Brain microvascular endothelial cell (primary cell): ENCODE results near the gene DOCK4.

ENCODE experiments used
- DNase-seq: peaks from one replicate; pipeline ENCODE4 v3.0.0-alpha.2; 2020
- H3K27ac ChIP-seq: fragments of 250-450 bp; sonication (Bioruptor Pico); 2 replicates; pipeline ENCODE4 v1.5.1; 2020; ENCODE audit warnings: mild to moderate bottlenecking, moderate library complexity
- H3K27me3 ChIP-seq: fragments of 250-450 bp; sonication (Bioruptor Pico); replicated peaks from 2 replicates; pipeline ENCODE4 v1.5.1; 2020; ENCODE audit warnings: mild to moderate bottlenecking
- H3K36me3 ChIP-seq: fragments of 250-450 bp; sonication (Bioruptor Pico); replicated peaks from 2 replicates; pipeline ENCODE4 v1.5.1; 2020; ENCODE audit warnings: mild to moderate bottlenecking
- H3K4me3 ChIP-seq: 2 replicates; pipeline ENCODE4 v1.5.1; 2011; ENCODE audit warnings: low read depth, mild to moderate bottlenecking, control low read depth, low read length, moderate library complexity
- CTCF ChIP-seq: IDR thresholded peaks from 2 replicates; pipeline ENCODE4 v1.5.1; 2011; ENCODE audit warnings: low read depth, mild to moderate bottlenecking, moderate library complexity, low read length, control low read depth, inconsistent platforms; ENCODE audit errors: missing control alignments
- in situ Hi-C: cut with HindIII; loops from 2 replicates; pipeline ENCODE4 v1.10.0; 2017; ENCODE audit warnings: low sequenced_read_pairs, low pct_ligation_motif_present

The DOCK4 gene

GRCh38 chr7:111780527-111780926, 425.7 kb downstream of the DOCK4 start:
- in situ Hi-C loops: no loop called here
- H3K27me3 ChIP-seq: no peaks in the 10 kb centered on the region
- no peaks in the 10 kb centered on the region for H3K36me3 ChIP-seq
- TF ChIP-seq CTCF: no peak
- H3K4me3 ChIP-seq: no peak overlapping the region
- DNase-seq: no peak
- H3K27ac ChIP-seq: no peak overlapping the region

GRCh38 chr7:111775206-111775605, 431.0 kb downstream of the DOCK4 start:
- TF ChIP-seq CTCF: no peak
- Histone ChIP-seq H3K27me3 (no peaks in the 10 kb centered on the region), H3K4me3 (no peak overlapping the region), H3K36me3 (no peaks in the 10 kb centered on the region), H3K27ac (no peak overlapping the region)
- in situ Hi-C loops: no loop called here
- DNase-seq: no peak

GRCh38 chr7:111772716-111773115, 433.5 kb downstream of the DOCK4 start:
- no peak for TF ChIP-seq CTCF
- Histone ChIP-seq H3K4me3 (no peak overlapping the region), H3K27me3 (no peaks in the 10 kb centered on the region), H3K36me3 (peaks cover 3% of the 10 kb centered on the region), H3K27ac (no peak overlapping the region)
- in situ Hi-C loops: loop anchor here (25.0 kb wide), 1 partner anchor 640 kb away; no protein-coding TSS in a partner anchor
- DNase-seq: no peak

GRCh38 chr7:111771638-111772037, 434.6 kb downstream of the DOCK4 start:
- Histone ChIP-seq H3K27ac (no peak overlapping the region), H3K27me3 (no peaks in the 10 kb centered on the region), H3K36me3 (peaks cover 3% of the 10 kb centered on the region), H3K4me3 (no peak overlapping the region)
- DNase-seq: no peak
- no peak for TF ChIP-seq CTCF
- in situ Hi-C loops: loop anchor here (25.0 kb wide), 1 partner anchor 641 kb away; no protein-coding TSS in a partner anchor

GRCh38 chr7:111770116-111770515, 436.1 kb downstream of the DOCK4 start:
- in situ Hi-C loops: loop anchor here (25.0 kb wide), 1 partner anchor 642 kb away; no protein-coding TSS in a partner anchor

More at GRCh38 chr7:111770116-111770515, 436.1 kb downstream of the DOCK4 start:
- Histone ChIP-seq H3K4me3 (no peak overlapping the region), H3K27me3 (no peaks in the 10 kb centered on the region), H3K36me3 (peaks cover 3% of the 10 kb centered on the region), H3K27ac (no peak overlapping the region)
- DNase-seq: no peak
- TF ChIP-seq CTCF: no peak
